GM19193 (cell line): ENCODE data around the gene STC2.

Source experiments
- POLR2A ChIP-seq: IDR thresholded peaks from 4 replicates; pipeline ENCODE4 v1.6.1; 2011; ENCODE audit not compliant: insufficient read depth, insufficient read length; ENCODE audit errors: extremely low read depth

STC2 gene

DNA sequence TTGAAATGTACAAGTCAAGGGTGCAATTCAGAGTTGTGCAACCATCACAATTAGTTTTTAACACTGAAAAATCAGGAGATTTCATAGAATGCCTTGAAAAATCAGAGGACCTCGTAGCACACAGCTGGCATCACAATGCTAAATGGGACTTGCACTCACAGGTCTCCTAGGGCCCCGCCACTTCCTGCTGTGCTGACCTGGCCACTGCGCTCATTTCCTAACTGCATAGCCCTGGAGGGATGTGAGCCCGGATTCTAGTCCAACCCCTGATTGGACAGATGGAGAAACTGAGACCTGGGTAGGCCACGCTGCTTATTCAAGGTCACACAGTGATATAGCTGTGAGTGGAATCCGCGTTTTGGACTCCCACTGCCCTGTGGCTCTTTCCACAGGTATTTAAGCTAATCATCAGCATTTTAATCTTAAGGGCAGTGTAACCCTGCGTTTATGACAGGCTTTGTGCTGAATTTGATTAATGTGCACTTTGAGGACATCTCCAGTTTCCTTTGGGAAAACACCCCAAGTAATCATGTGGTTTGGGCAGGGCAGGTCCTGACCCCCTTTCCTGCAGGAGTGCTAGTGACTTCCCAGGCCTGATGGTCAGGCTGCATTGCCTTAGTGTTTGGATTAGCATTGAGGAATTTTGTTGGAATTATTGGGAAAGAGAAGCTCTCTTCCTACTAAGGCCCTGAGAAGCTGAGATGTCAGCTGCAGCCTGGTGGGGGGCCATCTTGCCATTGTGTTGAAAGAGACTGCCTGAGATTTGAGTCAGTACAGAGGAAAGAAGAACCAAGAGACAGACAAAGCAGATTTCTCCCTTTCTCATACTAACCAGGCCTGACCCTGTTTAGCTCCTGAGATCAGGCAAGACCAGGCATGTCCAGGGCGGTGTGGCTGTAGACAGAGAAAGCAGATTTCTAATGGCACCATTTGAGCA lies 36.2 kb downstream of the STC2 start:
- no peak for TF ChIP-seq POLR2A

DNA sequence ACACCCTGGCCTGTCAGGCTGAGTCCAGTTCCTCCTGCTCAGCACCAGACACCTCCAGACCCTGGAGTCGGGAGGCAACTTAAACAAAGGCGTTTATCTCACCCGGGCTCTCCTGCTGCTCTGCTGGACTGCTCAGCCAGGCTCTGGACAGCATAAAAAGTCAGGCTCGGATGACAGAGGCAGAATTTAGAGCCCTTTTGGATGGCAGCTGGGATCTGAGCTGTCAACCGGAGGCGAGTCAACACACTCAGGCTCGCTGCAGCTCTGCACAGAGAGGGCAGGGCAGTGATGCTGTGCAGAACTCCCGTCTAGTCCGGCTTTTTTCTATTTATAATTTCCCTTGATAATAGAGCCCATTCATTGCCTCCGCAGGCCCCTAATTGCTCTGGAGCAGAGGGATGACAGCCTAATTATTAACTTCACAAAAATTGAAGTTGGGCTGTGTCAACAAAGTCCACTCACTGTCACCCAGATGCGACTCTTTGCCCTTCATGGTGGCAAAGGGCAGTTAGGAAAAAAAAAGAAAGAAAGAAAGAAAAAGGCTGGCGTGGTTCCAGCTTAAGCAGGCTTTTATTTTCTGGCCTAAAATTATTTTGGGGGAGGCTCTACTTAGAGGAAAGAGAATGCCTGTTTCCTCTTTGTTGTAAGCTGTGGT lies 37.6 kb downstream of the STC2 start:
- TF ChIP-seq POLR2A, result no peak

DNA sequence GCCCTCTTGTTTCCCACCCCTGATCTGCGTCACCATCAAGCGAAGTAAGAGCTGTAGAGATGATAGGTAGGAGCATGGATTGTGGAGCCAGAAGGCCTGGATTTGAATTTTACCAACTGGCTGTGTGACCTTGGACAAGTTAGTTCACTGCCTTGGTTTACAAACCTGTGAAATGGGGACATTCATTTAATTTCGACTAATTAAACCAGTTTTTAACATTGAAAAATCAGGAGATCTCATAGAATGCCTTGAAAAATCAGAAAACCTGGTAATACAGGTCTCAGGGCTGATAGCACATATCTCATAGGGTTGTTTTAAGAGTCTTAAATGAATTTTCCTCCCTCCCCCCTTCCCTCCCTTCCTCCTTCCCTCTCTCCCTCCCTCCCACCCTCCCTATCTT lies 38.8 kb downstream of the STC2 start:
- no peak for TF ChIP-seq POLR2A

DNA sequence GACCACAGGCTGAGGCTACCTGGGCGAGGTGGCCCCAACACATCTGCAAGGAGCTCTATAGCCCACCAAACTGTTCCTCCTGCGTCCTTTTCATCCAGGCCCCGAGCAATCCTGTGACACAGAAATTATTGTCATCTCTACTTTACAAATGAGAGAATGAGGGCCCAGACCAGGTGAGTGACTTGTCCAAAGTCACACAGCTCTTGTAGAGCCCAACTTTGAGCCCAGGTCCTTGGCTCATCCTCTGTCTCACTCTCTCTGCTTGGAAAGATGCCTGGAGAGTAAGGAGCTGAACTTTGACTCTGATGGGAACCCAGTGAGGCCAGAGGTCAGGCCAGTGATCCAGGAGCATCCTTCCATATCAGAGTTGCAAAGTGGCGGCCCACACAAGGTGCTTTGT lies 39.6 kb downstream of the STC2 start:
- no peak for TF ChIP-seq POLR2A

DNA sequence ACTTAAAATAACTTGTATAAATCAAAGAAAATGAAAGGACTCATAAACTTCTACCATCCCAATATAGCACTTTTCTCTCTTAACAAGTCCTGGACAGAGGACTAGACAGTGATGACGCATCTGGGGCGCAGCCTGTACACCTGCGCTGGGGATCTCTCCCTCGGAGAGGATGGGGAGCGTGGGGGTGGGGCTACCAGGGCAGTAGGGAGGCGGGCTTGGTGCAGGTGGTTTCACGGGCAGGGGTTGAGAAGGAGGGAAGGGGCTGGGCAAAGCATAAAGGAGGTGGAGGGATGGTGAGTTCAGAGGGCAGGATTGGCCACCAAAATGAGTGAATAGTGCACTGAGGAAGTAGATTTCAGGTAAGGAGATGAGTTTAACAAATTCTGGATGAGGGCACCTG lies 41.1 kb downstream of the STC2 start:
- no peak for TF ChIP-seq POLR2A

DNA sequence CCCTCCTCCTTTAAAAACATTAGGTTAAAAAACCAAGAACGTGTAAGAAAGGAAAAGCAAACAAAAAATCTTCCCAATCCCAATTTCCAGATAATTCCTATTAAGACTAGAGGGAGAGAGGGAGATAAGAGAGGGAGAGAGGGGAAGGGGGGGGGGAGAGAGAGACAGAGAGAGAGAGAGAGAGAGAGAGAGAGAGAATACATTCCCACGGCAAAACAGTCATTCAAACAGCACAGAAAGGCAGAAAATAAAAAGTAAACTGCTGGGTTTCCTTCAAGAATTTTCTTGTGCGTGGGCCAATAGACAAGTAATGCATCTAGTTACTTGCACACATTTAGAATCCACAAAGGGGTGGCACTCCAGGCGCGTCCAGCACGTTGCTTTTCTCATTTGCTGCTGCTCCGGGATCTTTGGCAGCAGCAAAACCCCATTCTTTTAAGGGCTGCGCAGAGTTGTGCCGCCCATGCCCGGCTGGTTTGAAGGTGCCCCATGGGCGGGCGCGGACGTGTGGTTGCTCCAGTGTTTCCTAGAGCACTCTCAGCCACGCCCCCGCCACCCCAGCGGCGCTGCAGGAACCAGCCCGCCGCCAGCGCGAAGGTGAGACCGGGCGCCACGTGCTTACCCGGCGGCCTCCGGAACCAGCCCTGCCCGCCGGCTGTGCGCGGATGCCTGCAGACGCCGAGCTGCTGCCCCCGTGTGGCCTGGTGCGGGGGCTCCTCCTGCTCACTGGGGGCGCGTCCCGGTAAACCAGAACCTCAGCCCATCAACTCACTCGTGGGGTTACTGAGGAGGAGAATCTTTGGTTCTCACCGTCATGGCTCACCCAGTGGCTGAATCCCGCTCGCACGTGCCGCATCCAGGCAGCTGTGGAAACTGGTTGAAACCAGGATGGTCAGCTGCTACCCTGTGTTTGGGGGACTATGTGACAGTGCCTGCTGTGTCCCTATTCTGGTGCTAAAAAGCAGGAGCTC lies 44.6 kb downstream of the STC2 start:
- no peak for TF ChIP-seq POLR2A

DNA sequence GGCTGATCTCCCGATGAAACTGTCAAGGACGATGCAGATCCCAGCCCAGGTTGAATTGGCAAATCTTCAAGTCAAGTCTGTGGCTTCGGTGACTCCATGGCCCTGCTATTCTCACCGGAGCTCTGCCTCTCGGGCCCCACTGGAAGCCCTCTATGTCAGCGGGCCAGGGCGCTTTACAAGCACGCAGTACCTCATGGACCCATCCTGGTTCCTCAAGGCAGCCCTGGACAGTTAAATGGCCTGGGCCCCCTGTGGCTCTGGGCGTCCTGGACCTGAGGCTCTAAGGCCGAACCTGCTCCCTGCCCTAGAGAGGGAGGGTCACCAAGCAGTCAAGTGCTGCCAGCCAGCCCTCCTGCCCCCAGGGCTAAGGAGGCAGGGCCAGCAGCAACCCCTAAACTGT lies 45.3 kb downstream of the STC2 start:
- no peak for TF ChIP-seq POLR2A

DNA sequence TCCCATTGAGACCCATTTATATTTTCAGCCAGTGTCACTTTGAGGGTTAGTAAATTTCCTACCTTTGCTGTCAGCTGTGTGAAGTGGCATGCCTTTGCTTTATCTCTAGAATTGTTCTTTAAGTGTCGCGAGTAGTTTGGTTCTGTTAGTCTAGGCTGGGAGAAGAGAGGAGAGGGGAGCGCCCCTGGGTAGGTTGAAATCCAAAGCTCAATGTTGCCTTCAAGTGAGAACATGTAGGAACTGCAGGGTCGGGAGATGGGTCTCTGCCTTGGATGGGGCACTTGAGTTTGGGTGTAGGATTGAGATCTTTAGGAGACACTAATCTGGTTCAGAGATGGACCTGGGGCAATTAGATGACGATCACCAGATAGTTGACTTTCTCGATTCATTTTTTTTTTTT lies 46.3 kb downstream of the STC2 start:
- TF ChIP-seq POLR2A, result no peak

DNA sequence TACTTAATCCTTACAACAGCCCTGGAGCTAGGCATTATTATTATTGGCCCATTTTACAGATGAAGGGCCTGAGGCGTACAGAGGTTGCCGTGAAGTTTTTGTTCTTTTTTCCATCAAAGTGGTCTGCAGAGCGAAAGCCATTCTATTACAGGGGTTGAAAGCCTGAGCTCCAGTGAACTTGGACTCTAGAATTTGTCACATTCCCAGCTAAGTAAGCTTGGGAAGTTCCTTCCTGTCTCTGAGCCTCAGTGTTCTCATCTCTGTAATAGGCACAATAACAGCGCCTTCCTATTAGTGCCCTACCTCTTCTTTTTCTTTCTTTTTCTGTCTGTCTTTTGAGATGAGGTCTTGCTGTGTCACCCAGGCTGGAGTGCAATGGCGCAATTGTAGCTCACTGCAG lies 49.0 kb downstream of the STC2 start:
- TF ChIP-seq POLR2A, result no peak

DNA sequence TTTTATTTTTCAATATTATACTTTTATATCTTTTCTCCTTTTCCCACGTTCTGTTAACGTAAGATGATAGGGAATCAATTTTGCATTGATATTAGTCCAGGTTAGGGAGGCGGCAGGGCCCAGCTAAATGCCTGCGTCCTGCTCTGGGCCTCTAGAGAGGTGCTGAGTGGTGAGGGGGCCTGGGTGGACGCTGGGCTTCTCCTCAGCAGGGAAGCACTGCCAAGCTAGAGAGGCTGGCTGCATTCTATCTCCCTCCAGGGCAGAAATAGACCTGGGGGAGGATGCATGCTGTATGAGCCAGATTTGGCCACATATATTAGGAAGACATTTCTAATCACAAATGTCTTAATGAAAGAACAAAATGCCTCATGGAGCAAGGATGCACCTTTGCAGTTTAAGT lies 49.6 kb downstream of the STC2 start:
- no peak for TF ChIP-seq POLR2A

DNA sequence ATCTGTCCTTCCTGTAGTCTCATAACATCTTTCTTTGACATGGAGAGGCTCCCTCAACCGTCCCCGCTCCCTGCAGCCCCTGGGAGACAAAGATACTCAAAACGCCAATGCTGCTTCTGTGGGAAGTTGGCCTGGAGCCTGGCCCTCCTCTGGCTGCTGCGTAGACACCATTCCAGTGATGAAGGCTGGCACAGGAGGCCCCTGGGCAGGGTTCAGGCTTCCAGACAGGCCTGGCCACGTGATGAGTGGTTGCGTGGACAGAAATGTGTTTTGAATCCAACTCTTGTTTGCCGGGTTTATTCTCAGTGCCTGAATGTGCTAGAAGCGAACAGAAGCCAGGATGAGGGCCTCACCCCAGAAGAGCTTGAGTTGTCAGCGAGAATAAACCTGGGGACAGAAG lies 50.0 kb downstream of the STC2 start:
- TF ChIP-seq POLR2A, result no peak

DNA sequence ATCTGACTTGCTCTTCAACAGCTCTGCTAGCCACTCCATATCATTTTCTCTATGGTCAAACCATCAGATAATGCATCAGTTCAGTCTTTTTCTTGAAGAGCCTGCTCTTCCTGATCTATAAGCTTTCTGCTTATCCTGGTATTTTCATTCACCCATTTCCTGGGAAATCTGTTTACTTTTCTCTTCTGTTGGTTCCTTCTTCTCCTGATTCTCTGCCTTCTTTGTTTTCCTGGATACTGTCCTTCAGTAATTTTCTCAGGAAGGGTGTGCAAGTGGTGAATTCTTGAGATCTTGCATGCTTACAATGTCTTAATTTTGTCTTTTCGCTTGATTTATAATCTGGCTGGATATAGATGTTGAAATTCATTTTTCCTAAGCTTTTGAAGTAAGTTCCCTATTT lies 53.4 kb downstream of the STC2 start:
- TF ChIP-seq POLR2A, result no peak

DNA sequence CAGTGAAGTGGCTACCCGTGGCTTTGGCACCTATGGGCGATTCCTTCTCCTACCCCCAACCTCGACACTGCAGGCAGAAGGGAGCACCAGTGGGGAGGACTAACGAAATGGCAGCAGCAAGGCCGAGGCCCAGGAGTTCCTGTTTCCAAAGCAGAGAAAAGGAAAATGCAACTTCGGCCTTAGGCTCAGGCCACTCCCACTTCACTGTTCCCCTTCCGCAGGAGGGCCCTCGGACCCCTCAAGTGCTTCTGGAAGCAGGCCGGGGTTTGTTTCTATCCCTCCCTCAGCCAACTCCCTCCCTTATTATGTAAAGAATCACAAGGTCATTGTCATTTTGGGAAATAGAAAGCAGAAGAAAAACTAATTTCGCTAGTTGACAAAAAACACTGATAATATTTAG lies 56.8 kb downstream of the STC2 start:
- TF ChIP-seq POLR2A, result no peak

DNA sequence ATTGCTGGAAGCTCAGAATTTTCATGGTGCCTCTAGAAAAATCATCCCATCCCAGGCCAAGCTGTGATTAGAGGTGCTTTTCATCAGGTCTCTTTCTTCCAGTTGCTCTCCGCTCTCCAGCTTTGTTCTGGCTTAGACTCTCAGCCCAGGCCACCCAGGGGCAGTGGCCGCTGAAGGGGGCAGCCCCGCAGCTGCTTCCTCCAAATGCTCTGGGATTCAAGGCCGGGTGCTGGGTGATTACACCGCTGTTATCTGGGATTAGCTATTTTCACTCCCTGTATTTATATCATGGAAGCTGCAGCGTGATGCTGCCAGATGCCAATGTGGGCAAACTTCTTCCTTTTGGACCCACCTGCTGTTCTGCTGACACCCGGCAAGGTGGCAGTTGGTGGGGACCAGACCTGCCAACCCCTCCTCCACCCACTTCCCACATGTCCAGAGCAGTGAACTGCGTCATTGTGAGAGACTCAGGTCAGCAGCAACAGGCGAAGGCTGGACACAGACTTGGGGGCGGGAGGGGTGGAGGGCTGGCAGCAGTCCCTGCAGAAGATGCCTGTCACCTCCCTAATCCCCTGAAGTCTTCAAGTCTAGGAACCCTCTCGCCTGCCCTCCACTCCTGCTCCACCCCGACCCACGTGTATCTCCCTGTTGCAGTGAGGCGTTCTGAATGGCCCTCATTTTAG lies 59.3 kb downstream of the STC2 start:
- no peak for TF ChIP-seq POLR2A
